Body of pancreas (tissue), 4 donors: ENCODE results near the gene PDZRN3. TPM values are rescaled to one million over a fixed set of nuclear protein-coding genes. Genes with fewer than 3 reads are reported as not detected.

Source experiments
- ATAC-seq: fragments of 150-250 bp; one replicate; pipeline ENCODE4 v1.9.1; 2016
- DNase-seq, 4 donors: peaks; one replicate each; pipeline ENCODE4 v3.0.0-alpha.2; 2019
- H3K27ac ChIP-seq, 4 donors: fragments of 200-600 bp; sonication (generic); 1 replicate in 3 of 4; 2 replicates in 1 of 4; pipeline versions ENCODE4 v1.5.1 to v1.6.1; 2016 to 2019; ENCODE audit warnings: mild to moderate bottlenecking in 1 of 4, mixed read lengths in 1 of 4, moderate library complexity in 1 of 4
- H3K27me3 ChIP-seq, 2 donors: fragments of 200-600 bp; sonication (generic); one replicate each; pipeline ENCODE4 v1.6.0; 2016; ENCODE audit warnings: mild to moderate bottlenecking in 1 of 2
- H3K36me3 ChIP-seq, 2 donors: fragments of 200-600 bp; sonication (generic); replicated peaks in 1 of 2; 2 replicates each; pipeline ENCODE4 v1.5.1; 2016; ENCODE audit warnings: low read depth in 2 of 2; ENCODE audit not compliant: insufficient read depth in 1 of 2
- H3K4me1 ChIP-seq: fragments of 200-600 bp; sonication (generic); one replicate; pipeline ENCODE4 v1.6.0; 2016
- H3K4me3 ChIP-seq, 2 donors: fragments of 200-600 bp; sonication (generic); 1 replicate in 1 of 2; 2 replicates in 1 of 2; pipeline ENCODE4 v1.5.1; 2016 to 2019
- H3K9me3 ChIP-seq, 3 donors: fragments of 200-600 bp; sonication (generic); 1 replicate in 2 of 3; 2 replicates in 1 of 3; pipeline ENCODE4 v1.5.1; 2016
- POLR2A ChIP-seq, 3 donors: fragments of 450-650 bp; IDR thresholded peaks; one replicate each; pipeline ENCODE4 v1.6.1; 2016; ENCODE audit warnings: antibody characterized with exemption in 3 of 3, mild to moderate bottlenecking in 2 of 3
- WGBS, 2 donors: methylation state at CpG; one replicate each; pipeline ENCODE4 v1.1.5; 2017; 5-methylcytosine and 5-hydroxymethylcytosine counted together
- intact Hi-C: fragments of 100-400 bp; cut with DNase I; formaldehyde crosslinking; loops from one replicate; pipeline ENCODE4 v1.15.1; 2023
- total RNA-seq, 2 donors: library from RNA; depleted of rRNA; stranded (reverse); fragments of >200 nt; gene quantifications; one replicate each; pipeline ENCODE4 v1.1.0, GENCODE V29; 2016
- TF ChIP-seq, protein P1 (sequence below), 7 experiments: fragments of 450-650 bp in 4 of 7; fragments of 200-600 bp in 3 of 7; sonication (generic) in 3 of 7; IDR thresholded peaks; one replicate each; pipeline ENCODE4 v1.5.1; 2016 to 2019; ENCODE audit warnings: antibody characterized with exemption in 7 of 7

PDZRN3 gene
- total RNA-seq, 2 donors from 2014 or later: 18.9 to 41.9 TPM

DNA sequence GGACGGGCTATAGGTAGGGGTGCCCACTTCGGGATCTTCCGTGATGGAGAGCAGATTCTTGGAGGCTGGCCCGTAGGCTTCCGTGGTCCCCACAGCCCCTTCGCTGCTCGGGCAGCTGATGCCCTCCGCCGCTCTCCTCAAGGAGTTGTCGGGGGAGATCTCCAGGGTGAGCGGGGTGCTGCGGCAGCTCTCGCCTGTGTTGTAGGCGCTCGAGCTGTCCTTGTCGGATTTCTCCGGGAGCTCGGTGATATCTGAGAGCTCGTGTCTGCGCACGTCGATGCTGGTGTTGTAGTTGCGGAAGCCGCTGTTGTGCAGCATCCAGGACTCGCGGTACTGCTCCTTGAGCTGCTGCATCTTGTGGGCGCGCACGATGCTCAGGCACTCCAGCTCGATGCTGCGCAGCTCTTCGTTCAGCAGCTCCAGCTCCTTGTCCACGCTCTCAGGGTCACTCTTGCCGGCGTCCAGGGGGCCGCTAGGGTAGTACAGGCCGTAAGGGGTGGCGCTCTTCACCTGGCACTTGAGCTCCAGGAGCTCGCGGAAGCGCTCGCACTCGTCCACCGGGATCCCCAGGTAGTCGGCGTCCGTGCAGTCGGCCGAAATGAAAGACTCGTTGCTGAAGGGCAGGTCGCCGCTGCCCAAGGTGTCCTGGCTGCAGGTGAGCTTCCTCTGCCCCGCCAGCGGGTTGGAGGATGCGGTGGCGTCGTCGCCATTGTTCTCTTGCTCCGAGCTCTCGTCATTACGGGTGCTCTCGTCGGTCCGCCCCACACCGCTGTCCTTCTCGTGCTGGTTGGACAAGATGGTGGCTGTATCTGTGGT lies 240.4 kb downstream of the PDZRN3 start:
- no peak overlapping the region for H3K27ac ChIP-seq
- intact Hi-C loops: no loop called here
- TF ChIP-seq, protein P1, sequence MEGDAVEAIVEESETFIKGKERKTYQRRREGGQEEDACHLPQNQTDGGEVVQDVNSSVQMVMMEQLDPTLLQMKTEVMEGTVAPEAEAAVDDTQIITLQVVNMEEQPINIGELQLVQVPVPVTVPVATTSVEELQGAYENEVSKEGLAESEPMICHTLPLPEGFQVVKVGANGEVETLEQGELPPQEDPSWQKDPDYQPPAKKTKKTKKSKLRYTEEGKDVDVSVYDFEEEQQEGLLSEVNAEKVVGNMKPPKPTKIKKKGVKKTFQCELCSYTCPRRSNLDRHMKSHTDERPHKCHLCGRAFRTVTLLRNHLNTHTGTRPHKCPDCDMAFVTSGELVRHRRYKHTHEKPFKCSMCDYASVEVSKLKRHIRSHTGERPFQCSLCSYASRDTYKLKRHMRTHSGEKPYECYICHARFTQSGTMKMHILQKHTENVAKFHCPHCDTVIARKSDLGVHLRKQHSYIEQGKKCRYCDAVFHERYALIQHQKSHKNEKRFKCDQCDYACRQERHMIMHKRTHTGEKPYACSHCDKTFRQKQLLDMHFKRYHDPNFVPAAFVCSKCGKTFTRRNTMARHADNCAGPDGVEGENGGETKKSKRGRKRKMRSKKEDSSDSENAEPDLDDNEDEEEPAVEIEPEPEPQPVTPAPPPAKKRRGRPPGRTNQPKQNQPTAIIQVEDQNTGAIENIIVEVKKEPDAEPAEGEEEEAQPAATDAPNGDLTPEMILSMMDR (IDR thresholded peaks at IDR 0.05): no peak
- no peak for TF ChIP-seq POLR2A (IDR thresholded peaks at IDR 0.05)
- no peak for ATAC-seq
- H3K9me3 ChIP-seq: no peaks in the 10 kb centered on the region
- 92 to 97% methylated on average over 38 to 54 of the region's 66 CpGs for WGBS, 2 donors
- H3K36me3 ChIP-seq: no peaks in the 10 kb centered on the region
- no peak for DNase-seq
- H3K4me3 ChIP-seq: no peak overlapping the region
- no peaks in the 10 kb centered on the region for H3K4me1 ChIP-seq
- H3K27me3 ChIP-seq: no peaks in the 10 kb centered on the region

DNA sequence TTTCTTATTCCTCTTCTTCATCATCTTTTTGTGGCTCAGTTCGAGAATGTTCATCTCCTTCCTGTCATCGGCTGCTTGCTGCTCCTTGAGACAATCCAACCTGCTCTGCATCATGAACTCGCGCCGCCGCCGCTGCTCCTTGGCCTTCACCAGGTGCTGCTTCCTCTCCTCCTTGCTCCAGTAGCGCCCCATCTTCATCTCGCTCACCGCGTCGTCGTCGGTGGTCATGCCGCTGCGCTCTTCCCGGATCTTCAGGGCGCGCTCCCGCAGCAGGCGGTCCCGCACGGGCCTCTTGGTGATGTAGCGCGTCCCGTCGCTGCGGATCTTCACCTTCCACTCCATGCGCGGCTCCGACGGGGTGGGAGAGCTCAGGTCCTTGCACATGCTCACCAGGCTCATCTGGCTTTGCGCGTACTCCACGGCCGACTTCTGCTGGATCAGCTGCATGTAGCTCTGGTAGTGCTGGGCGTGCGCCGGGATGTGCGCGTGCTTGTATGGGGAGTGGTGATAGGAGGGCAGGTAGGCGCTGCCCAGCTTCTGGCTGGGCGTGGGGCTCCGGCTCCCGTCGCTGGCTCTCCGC lies 241.2 kb downstream of the PDZRN3 start:
- TF ChIP-seq, protein P1 (IDR thresholded peaks at IDR 0.05): no peak
- no peak for TF ChIP-seq POLR2A (IDR thresholded peaks at IDR 0.05)
- H3K27ac ChIP-seq: no peak overlapping the region
- DNase-seq (no peak), ATAC-seq (no peak)
- H3K4me3 ChIP-seq: no peak overlapping the region
- H3K4me1 ChIP-seq: no peaks in the 10 kb centered on the region
- 93 to 94% methylated on average over 43 to 47 of the region's 47 CpGs for WGBS, 2 donors
- intact Hi-C loops: no loop called here
- no peaks in the 10 kb centered on the region for H3K36me3 ChIP-seq
- H3K27me3 ChIP-seq: no peaks in the 10 kb centered on the region
- no peaks in the 10 kb centered on the region for H3K9me3 ChIP-seq

DNA sequence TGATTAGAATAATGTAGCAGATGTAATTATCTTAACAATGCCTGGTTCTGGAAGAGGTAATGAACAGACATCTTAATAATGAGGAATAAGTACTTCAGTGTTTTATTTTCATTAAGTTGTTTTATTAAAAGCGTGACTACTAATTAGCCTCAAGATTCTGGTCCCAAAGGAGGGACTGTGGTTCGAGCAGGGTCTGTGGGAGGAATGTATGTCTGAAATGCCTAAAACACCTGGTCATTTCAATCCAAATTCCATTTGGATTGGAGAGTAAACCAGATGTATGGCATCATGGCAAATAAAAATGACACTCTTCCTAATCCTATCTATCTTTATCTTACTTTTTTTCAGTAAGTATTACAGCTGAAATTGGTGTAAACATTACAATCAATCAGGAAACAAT lies 243.2 kb downstream of the PDZRN3 start:
- Histone ChIP-seq H3K27me3 (no peaks in the 10 kb centered on the region), H3K9me3 (no peaks in the 10 kb centered on the region), H3K27ac (no peak overlapping the region), H3K4me1 (no peaks in the 10 kb centered on the region), H3K4me3 (no peak overlapping the region), H3K36me3 (no peaks in the 10 kb centered on the region)
- no peak for ATAC-seq
- TF ChIP-seq POLR2A (IDR thresholded peaks at IDR 0.05): no peak
- TF ChIP-seq, protein P1 (IDR thresholded peaks at IDR 0.05): no peak
- no peak for DNase-seq
- intact Hi-C loops: no loop called here
- 77 to 91% methylated on average over 2 of the region's 2 CpGs for WGBS, 2 donors

DNA sequence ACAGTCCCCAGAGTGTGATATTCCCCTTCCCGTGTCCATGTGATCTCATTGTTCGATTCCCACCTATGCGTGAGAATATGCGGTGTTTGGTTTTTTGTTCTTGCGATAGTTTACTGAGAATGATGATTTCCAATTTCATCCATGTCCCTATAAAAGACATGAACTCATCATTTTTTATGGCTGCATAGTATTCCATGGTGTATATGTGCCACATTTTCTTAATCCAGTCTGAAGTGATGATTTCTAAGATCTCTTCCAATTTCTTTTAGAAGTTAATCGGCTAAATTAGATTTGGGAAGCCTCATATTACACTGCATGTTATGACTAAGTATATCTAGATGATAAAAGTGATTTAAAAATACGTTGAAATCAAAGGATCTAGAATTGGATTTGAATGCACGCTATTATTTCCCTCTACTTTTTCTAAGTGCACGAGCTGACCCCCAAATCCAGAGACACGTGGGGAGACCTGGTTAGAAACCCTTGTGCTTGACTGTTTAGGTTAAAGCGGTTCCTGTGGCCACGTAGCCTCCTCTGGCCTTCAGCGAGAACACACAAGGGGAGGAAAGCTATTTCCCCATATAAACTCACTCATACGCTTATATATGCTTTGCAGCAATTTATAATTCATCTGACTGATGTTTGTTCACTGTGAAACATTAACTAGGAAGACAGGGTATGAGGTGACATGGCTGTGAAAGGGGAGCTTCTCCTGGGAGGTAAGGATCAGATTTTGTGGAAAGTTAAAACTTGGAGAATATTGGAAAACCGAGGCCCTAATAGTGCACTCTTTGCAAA lies 243.8 kb downstream of the PDZRN3 start:
- WGBS, 2 donors: 61 to 70% methylated on average over 15 of the region's 15 CpGs
- no peak for DNase-seq
- Histone ChIP-seq H3K36me3 (no peaks in the 10 kb centered on the region), H3K4me3 (no peak overlapping the region), H3K27ac (no peak overlapping the region), H3K9me3 (no peaks in the 10 kb centered on the region), H3K27me3 (no peaks in the 10 kb centered on the region), H3K4me1 (no peaks in the 10 kb centered on the region)
- TF ChIP-seq POLR2A (IDR thresholded peaks at IDR 0.05): no peak
- TF ChIP-seq, protein P1 (IDR thresholded peaks at IDR 0.05): no peak
- intact Hi-C loops: no loop called here
- no peak for ATAC-seq
